NAMALWA (cell line): ENCODE data around the gene INAFM1.
A peak's percentile ranks its signal among the peaks of the same experiment; 100 is the strongest.

Source experiments
- DNase-seq: peaks from one replicate; pipeline ENCODE4 v3.0.0-alpha.2; 2015; ENCODE audit warnings: low spot score

INAFM1 gene

DNA sequence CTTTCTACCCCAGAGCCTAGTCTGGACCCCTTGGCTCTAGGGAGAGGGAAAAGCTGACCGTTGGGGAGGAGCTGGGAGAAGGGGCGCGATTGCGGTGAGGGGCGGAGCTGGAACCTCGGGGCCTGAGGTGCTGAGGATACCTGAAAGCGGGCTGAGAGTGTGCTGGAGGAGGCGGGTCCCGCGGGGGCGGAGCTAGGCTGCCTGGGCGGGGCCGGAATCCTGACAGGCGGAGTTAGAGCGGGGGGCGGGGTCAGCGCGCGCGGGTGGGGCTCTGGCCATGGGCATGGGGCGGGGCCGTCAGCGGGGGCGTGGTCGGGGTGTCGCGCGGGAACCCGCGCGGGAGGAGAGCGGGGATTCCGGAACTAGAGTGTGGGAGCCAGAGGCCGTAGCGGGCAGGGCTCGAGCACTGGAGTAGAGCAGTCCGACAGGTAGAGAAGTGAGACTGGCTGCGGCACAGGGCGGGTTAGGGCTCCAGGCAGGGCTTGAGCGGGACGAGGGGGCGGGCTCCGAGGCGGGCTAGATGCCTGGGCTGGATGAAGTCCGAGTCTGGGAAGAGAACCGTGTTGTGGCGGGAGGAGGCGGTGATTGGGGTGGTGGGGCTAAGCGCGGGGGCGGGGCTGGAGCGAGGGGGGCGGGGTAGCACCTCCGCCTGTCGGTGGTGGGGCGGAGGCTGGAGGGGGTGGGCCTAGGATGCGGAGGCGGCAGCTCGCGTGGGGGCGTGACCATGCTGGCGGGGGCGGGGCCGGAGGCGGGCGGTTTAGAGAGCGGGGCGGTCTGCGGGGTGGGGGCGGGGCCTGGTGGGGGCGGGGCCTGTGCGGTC is at the start of gene INAFM1:
INAFM1 (plus strand) TSS at position 815 of the 820 bp plus-strand sequence. CDS start 35 bp downstream, outside the sequence.
- DNase-seq, result peak; percentile 94

GRCh38 chr19:47225746-47226425 is 48.8 kb upstream of the INAFM1 start:
- DNase-seq, result no peak

GRCh38 chr19:47226426-47227351 is 48.0 kb upstream of the INAFM1 start:
- DNase-seq, result peak; percentile 90

DNA sequence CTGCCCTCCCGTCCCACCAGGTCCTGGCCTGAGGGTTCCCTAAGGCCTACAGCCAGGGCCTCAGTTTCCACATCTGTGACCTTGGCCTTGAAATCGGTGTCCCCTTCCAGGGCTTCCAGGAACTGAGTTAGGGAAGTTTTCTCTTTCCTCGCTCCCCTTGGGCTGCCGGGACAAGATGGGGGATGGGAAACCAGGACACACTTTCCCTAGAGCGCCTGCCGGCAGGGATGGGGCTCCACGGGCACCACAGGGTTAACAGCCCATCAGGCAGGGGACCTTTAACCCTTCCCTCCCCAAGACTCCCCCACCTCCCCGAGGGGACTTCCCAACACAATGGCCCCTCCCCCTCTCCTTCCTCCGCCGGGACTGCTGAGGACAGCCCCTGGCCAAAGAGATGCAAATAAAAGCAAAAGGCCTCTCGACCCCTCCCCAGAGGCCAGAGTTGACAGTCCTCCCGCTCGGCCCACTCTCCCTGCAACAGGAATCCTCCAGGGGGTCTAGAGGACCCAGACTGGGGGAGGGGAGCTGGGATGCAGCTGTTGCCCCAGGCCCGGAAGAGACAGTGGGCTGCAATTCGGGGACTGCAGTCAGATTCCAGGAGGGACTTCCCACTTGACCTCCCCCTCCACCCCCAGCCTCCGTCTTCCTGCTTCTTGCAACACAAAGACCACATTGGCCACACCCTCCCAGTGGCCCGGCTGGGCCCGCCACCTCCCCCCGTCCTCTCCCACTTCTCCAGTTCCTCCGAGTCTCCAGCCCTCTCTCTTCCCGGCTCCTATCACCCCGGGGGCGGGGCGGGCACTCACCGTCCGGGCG is 47.1 kb upstream of the INAFM1 start:
- DNase-seq, result peak; percentile 69

- peak; percentile 73 for DNase-seq
These were observed 46.3 kb upstream of the INAFM1 start for GRCh38 chr19:47228168-47228936.

GRCh38 chr19:47228937-47229675 is 45.6 kb upstream of the INAFM1 start:
- DNase-seq, result peak; percentile 74

GRCh38 chr19:47229676-47230053 is 45.0 kb upstream of the INAFM1 start:
- peak; percentile 80 for DNase-seq

DNA sequence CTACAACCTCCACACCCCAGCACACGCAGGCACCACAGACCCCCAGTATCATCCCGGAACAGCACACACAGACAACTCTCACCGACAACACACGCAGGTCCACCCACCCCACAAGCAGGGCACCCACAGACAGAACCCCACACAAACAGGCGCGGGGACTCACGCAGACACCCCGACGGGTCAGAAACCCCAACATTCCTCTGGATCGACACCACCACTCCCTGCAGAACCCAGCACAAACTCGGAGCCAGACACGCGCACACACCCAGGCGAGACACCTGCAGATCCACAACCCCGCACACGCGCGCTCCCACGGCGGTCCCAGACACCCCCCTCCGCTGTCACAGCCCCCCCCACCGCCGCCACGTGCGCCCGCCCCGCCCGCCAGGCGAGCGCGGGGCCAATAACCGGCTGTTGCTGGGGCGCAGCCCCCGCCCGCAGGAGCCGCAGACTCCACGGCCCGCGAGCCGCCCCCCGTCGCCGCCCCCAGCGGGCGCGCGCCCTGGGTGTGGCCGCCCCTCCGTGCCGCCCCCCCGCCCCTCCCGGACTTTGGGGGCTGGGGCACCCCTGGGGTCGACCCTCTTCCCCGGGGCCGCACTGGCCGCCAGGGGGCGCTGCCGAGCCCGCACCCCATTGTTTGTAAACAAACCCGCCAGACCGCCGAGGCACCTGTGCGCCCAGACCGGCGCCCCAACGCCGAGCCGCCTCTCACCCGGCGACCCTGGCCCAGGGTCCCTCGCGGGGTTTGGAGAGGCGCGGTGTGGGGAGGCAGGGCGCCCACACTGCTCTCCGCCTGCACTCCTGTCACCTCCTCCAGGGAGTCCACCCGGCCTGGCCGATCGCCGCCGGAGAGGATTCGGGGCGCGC is 44.4 kb upstream of the INAFM1 start:
- DNase-seq, result peak; percentile 82

GRCh38 chr19:47230921-47231214 is 43.8 kb upstream of the INAFM1 start, which contains the start of gene BBC3:
BBC3 (minus strand) TSS chr19:47231199; CDS start chr19:47228431, 2,768 bp downstream.
- DNase-seq, result no peak

GRCh38 chr19:47231215-47232054 is 43.2 kb upstream of the INAFM1 start:
- DNase-seq, result peak; percentile 86

DNA sequence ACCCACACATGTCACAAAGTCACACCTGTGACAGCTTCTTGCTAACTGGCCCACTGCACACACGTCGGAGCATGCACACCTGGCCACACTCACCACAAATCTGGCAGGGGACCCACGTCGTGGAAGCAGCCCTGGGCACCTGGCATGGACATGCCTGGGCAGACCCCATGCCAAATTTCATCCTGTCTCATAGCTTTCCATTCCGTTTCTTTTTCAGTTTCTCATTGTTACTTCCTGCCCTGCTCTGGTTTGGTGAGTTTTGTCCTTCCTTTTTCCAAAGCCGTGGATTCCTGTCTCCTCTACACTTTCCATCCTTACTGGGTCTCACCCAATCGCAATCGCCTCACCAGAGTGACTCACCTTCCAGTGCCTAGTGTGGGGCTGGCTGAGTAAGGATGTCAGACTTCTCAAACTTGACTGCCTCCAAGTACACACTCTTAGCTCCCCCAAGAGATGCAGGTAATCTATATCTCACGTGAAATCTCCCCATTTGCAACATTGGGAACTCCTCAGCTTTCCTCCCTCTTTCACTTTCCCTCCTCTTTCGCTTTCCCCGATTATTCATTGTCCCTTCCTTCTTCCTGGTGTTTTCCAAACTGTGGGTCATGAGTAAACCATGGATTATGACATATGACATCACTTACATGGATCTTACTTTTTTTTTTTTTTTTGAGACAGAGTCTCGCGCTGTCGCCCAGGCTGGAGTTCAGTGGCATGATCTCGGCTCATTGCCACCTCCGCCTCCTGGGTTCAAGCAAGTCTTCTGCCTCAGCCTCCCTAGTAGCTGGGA is 42.1 kb upstream of the INAFM1 start:
- peak; percentile 79 for DNase-seq

- no peak for DNase-seq
These were observed 38.5 kb upstream of the INAFM1 start for GRCh38 chr19:47236072-47236675.

- no peak for DNase-seq
These were observed 35.5 kb upstream of the INAFM1 start for GRCh38 chr19:47239152-47239551.

- DNase-seq, result no peak
These were observed 34.9 kb upstream of the INAFM1 start for GRCh38 chr19:47239610-47240296.

DNA sequence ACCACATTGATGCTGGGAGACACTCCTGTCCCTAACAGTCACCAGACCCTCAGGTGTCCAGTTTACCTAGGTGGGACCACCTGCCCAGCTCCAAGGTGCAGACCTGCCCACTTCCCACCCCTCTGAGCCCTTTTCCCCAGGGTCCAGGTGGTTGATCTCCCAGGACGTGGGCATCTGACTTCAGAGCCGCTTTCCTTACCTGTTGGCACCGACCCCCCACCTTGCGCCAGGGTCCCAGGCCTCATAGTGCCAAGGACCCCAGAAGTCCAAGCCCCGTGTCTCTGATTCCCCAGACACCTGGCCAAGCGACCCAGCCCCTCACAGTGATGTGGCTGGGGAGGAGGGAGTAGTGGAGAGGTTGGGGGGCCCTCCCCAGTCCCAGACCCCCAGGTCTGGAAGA is 34.1 kb upstream of the INAFM1 start:
- no peak for DNase-seq
